HPDE6-E6E7 (cell line): Measurements from ENCODE around the gene ZNF346.

Experiments used
- DNase-seq: peaks from one replicate; pipeline ENCODE4 v3.0.0; 2011; ENCODE audit warnings: missing footprints; ENCODE audit errors: extremely low spot score

Gene ZNF346

GRCh38 chr5:177093803-177094202 is 71.3 kb downstream of the ZNF346 start:
- DNase-seq: no peak

- DNase-seq: no peak
These were observed 72.0 kb downstream of the ZNF346 start for GRCh38 chr5:177094224-177095087.

GRCh38 chr5:177095088-177095669 is 72.7 kb downstream of the ZNF346 start:
- DNase-seq: no peak

GRCh38 chr5:177096162-177097015 is 73.9 kb downstream of the ZNF346 start:
- no peak for DNase-seq

- no peak for DNase-seq
These were observed 74.8 kb downstream of the ZNF346 start for GRCh38 chr5:177097016-177097985.

- DNase-seq: no peak
These were observed 75.6 kb downstream of the ZNF346 start for GRCh38 chr5:177098120-177098469.

- DNase-seq: no peak
These were observed 76.1 kb downstream of the ZNF346 start for GRCh38 chr5:177098470-177099141.

GRCh38 chr5:177099422-177100093 is 77.1 kb downstream of the ZNF346 start:
- no peak for DNase-seq

GRCh38 chr5:177100714-177101121 is 78.2 kb downstream of the ZNF346 start:
- DNase-seq: no peak

GRCh38 chr5:177103523-177104253 is 81.2 kb downstream of the ZNF346 start:
- no peak for DNase-seq

GRCh38 chr5:177105691-177106476 is 83.4 kb downstream of the ZNF346 start:
- no peak for DNase-seq

GRCh38 chr5:177107159-177107558 is 84.7 kb downstream of the ZNF346 start:
- DNase-seq: no peak

GRCh38 chr5:177109810-177110209 is 87.3 kb downstream of the ZNF346 start:
- DNase-seq: no peak

GRCh38 chr5:177111720-177112394 is 89.4 kb downstream of the ZNF346 start:
- no peak for DNase-seq

GRCh38 chr5:177112589-177113220 is 90.2 kb downstream of the ZNF346 start:
- no peak for DNase-seq

GRCh38 chr5:177113566-177114424 is 91.3 kb downstream of the ZNF346 start:
- peak; percentile 69 for DNase-seq
